Spleen (tissue), 7 donors: ENCODE measurements around the gene SIRPA.

Experiments used
- CTCF ChIP-seq, 11 experiments: fragments of 200-600 bp in 7 of 11; fragments of 450-650 bp in 4 of 11; sonication (generic) in 4 of 11; IDR thresholded peaks in 8 of 11; conservative IDR thresholded peaks in 3 of 11; 1 replicate in 7 of 11; 2 replicates in 4 of 11; pipeline versions ENCODE4 v1.4.0 to v1.8.0; 2016 to 2021; ENCODE audit warnings: antibody characterized with exemption in 11 of 11, inconsistent platforms in 4 of 11, mild to moderate bottlenecking in 1 of 11
- POLR2A ChIP-seq, 3 donors: fragments of 450-650 bp; IDR thresholded peaks; one replicate each; pipeline ENCODE4 v1.5.1; 2017; ENCODE audit warnings: antibody characterized with exemption in 3 of 3, mild to moderate bottlenecking in 1 of 3
- POLR2AphosphoS5 ChIP-seq, 3 donors: sonication (generic); formaldehyde crosslinking; IDR thresholded peaks; one replicate each; pipeline ENCODE4 v1.5.1; 2017; ENCODE audit warnings: antibody characterized with exemption in 3 of 3
- donor health status: DM: no; HTN: no; CAD: no; lungs with moderate emphysema.
- donor health status: DM: no; HTN: no; CAD: no.
- donor health status: DM: no; HTN: no; CAD: no.

- TF ChIP-seq CTCF (IDR thresholded peaks at IDR 0.05 in 8 of 11, conservative IDR thresholded peaks at IDR 0.05 in 3 of 11) = no peak
- TF ChIP-seq POLR2AphosphoS5 (IDR thresholded peaks at IDR 0.05) = no peak
- TF ChIP-seq POLR2A (IDR thresholded peaks at IDR 0.05) = no peak
Measured at GRCh38 chr20:1922786-1923185, 27.6 kb downstream of the SIRPA start.
